Ishikawa (cell line): Measurements from ENCODE around the gene CLCN2.

Experiments
- CEBPB ChIP-seq: IDR thresholded peaks from 2 replicates; pipeline ENCODE4 v1.6.1; 2012
- CREB1 ChIP-seq: IDR thresholded peaks from 2 replicates; pipeline ENCODE4 v1.6.1; 2012; ENCODE audit warnings: low read depth
- EGR1 ChIP-seq: IDR thresholded peaks from 2 replicates; pipeline ENCODE4 v1.6.1; 2012
- EP300 ChIP-seq: IDR thresholded peaks from 2 replicates; pipeline ENCODE4 v1.6.1; 2012; ENCODE audit warnings: borderline replicate concordance
- FOXM1 ChIP-seq: IDR thresholded peaks from 2 replicates; pipeline ENCODE4 v1.6.1; 2012; ENCODE audit warnings: low read depth, borderline replicate concordance
- NFIC ChIP-seq: IDR thresholded peaks from 2 replicates; pipeline ENCODE4 v1.6.1; 2012
- RAD21 ChIP-seq: IDR thresholded peaks from 2 replicates; pipeline ENCODE4 v1.6.1; 2012; ENCODE audit warnings: low read depth
- TAF1 ChIP-seq: IDR thresholded peaks from 2 replicates; pipeline ENCODE4 v1.6.1; 2012; ENCODE audit warnings: low read depth, mild to moderate bottlenecking
- TCF12 ChIP-seq: IDR thresholded peaks from 2 replicates; pipeline ENCODE4 v1.6.1; 2012; ENCODE audit warnings: low read depth
- TEAD4 ChIP-seq: IDR thresholded peaks from 2 replicates; pipeline ENCODE4 v1.6.1; 2012
- YY1 ChIP-seq: IDR thresholded peaks from 2 replicates; pipeline ENCODE4 v1.6.1; 2012; ENCODE audit warnings: low read depth
- ZBTB7A ChIP-seq: IDR thresholded peaks from 2 replicates; pipeline ENCODE4 v1.6.1; 2012; ENCODE audit warnings: low read depth
- TF ChIP-seq, protein P1 (sequence below): IDR thresholded peaks from 2 replicates; pipeline ENCODE4 v1.6.1; 2012; ENCODE audit warnings: low read depth, mild to moderate bottlenecking
- TF ChIP-seq, protein P2 (sequence below): IDR thresholded peaks from 2 replicates; pipeline ENCODE4 v1.6.1; 2012
- TF ChIP-seq, protein P3 (sequence below): IDR thresholded peaks from 2 replicates; pipeline ENCODE4 v1.6.1; 2012

Gene CLCN2

GRCh38 chr3:184352149-184352785 is 9.1 kb downstream of the CLCN2 start:
- TF ChIP-seq EP300: no peak
- no peak for TF ChIP-seq FOXM1
- TF ChIP-seq, protein P1, sequence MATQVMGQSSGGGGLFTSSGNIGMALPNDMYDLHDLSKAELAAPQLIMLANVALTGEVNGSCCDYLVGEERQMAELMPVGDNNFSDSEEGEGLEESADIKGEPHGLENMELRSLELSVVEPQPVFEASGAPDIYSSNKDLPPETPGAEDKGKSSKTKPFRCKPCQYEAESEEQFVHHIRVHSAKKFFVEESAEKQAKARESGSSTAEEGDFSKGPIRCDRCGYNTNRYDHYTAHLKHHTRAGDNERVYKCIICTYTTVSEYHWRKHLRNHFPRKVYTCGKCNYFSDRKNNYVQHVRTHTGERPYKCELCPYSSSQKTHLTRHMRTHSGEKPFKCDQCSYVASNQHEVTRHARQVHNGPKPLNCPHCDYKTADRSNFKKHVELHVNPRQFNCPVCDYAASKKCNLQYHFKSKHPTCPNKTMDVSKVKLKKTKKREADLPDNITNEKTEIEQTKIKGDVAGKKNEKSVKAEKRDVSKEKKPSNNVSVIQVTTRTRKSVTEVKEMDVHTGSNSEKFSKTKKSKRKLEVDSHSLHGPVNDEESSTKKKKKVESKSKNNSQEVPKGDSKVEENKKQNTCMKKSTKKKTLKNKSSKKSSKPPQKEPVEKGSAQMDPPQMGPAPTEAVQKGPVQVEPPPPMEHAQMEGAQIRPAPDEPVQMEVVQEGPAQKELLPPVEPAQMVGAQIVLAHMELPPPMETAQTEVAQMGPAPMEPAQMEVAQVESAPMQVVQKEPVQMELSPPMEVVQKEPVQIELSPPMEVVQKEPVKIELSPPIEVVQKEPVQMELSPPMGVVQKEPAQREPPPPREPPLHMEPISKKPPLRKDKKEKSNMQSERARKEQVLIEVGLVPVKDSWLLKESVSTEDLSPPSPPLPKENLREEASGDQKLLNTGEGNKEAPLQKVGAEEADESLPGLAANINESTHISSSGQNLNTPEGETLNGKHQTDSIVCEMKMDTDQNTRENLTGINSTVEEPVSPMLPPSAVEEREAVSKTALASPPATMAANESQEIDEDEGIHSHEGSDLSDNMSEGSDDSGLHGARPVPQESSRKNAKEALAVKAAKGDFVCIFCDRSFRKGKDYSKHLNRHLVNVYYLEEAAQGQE: no peak
- TF ChIP-seq CREB1: no peak
- no peak for TF ChIP-seq CEBPB
- no peak for TF ChIP-seq TCF12
- TF ChIP-seq ZBTB7A: no peak
- TF ChIP-seq, protein P2, sequence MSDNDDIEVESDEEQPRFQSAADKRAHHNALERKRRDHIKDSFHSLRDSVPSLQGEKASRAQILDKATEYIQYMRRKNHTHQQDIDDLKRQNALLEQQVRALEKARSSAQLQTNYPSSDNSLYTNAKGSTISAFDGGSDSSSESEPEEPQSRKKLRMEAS: no peak
- TF ChIP-seq, protein P3, sequence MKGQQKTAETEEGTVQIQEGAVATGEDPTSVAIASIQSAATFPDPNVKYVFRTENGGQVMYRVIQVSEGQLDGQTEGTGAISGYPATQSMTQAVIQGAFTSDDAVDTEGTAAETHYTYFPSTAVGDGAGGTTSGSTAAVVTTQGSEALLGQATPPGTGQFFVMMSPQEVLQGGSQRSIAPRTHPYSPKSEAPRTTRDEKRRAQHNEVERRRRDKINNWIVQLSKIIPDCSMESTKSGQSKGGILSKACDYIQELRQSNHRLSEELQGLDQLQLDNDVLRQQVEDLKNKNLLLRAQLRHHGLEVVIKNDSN: no peak
- no peak for TF ChIP-seq YY1
- no peak for TF ChIP-seq EGR1
- no peak for TF ChIP-seq NFIC
- no peak for TF ChIP-seq RAD21
- no peak for TF ChIP-seq TAF1

DNA sequence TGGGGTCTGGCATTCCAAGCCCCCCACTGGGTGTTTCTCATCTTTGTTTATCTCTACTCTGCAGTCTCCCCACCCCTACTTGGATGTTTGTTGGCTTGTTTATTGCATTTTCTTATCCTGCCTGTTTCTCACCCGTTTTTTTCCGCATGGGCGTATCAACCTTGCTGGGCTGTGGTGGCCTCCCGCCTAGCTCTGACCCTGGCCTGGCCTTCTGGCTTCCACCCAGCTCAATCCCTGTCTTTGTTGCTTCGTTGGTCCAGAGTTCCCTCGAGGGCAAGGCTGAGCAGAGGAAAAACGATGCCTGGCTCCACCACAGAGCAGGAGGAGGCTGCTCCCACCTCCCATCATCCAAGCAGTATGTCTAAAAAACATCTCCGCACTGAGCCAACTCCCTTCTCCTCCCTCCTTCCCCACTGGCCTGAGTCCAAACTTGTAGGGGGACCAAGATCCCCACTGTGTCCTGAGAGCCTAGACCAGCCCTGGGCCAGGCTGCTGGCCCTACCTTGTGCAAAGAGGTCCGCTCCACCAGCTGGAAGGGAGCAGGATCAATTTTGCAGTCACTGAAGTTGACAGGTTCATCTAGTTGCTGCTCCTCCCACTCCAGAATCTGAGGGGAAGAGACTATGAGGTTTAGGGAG is 9.8 kb downstream of the CLCN2 start:
- no peak for TF ChIP-seq YY1
- no peak for TF ChIP-seq TEAD4
- TF ChIP-seq EGR1: no peak
- TF ChIP-seq, protein P2: no peak
- TF ChIP-seq TCF12: no peak
- no peak for TF ChIP-seq CEBPB
- no peak for TF ChIP-seq FOXM1
- TF ChIP-seq CREB1: no peak
- TF ChIP-seq EP300: no peak
- TF ChIP-seq, protein P1: no peak
- no peak for TF ChIP-seq RAD21

- TF ChIP-seq TEAD4: no peak
- no peak for TF ChIP-seq CEBPB
- no peak for TF ChIP-seq NFIC
- TF ChIP-seq FOXM1: no peak
- no peak for TF ChIP-seq EP300
- TF ChIP-seq, protein P1: no peak
Observed at GRCh38 chr3:184350618-184351017, 10.8 kb downstream of the CLCN2 start.

GRCh38 chr3:184349563-184350470 is 11.6 kb downstream of the CLCN2 start:
- no peak for TF ChIP-seq YY1
- TF ChIP-seq ZBTB7A: no peak
- TF ChIP-seq, protein P2: no peak
- no peak for TF ChIP-seq CREB1
- TF ChIP-seq, protein P1: no peak
- TF ChIP-seq TEAD4: no peak
- TF ChIP-seq CEBPB: no peak
- TF ChIP-seq, protein P3: no peak
- no peak for TF ChIP-seq EP300
- TF ChIP-seq EGR1: no peak
- TF ChIP-seq TAF1: no peak
- TF ChIP-seq TCF12: no peak
- TF ChIP-seq RAD21: no peak
- TF ChIP-seq FOXM1: no peak
- no peak for TF ChIP-seq NFIC
